Gastroesophageal sphincter (tissue), 4 donors: ENCODE data around the gene TSSK2. TPM values are rescaled to one million over a fixed set of nuclear protein-coding genes. Genes with fewer than 3 reads are reported as not detected.

ENCODE experiments used
- ATAC-seq: fragments of 150-250 bp; one replicate; pipeline ENCODE4 v1.9.1; 2016; ENCODE audit warnings: mild to moderate bottlenecking, moderate library complexity
- H3K27ac ChIP-seq, 4 donors: fragments of 200-600 bp; sonication (generic) in 3 of 4; 1 replicate in 3 of 4; 2 replicates in 1 of 4; pipeline ENCODE4 v1.5.1; 2016 to 2019
- H3K27me3 ChIP-seq: fragments of 200-600 bp; sonication (generic); one replicate; pipeline ENCODE4 v1.5.1; 2019
- H3K36me3 ChIP-seq, 2 donors: fragments of 200-600 bp; sonication (generic); one replicate each; pipeline ENCODE4 v1.5.1; 2019; ENCODE audit warnings: control low read depth in 1 of 2
- H3K4me1 ChIP-seq, 3 donors: fragments of 200-600 bp; sonication (generic); 1 replicate in 2 of 3; 2 replicates in 1 of 3; pipeline ENCODE4 v1.5.1; 2016 to 2019; ENCODE audit warnings: control low read depth in 2 of 3
- H3K4me3 ChIP-seq, 2 donors: fragments of 200-600 bp; sonication (generic); one replicate each; pipeline ENCODE4 v1.5.1; 2019; ENCODE audit warnings: mild to moderate bottlenecking in 1 of 2, moderate library complexity in 1 of 2
- H3K9me3 ChIP-seq, 3 donors: fragments of 200-600 bp; sonication (generic); one replicate each; pipeline ENCODE4 v1.5.1; 2017 to 2019; ENCODE audit warnings: control low read depth in 2 of 3
- CTCF ChIP-seq, 4 experiments: fragments of 200-600 bp in 2 of 4; fragments of 450-650 bp in 2 of 4; sonication (generic) in 1 of 4; IDR thresholded peaks; one replicate each; pipeline ENCODE4 v1.5.1; 2017 to 2019; ENCODE audit warnings: antibody characterized with exemption in 4 of 4, mild to moderate bottlenecking in 2 of 4, moderate library complexity in 2 of 4
- EP300 ChIP-seq: sonication (generic); formaldehyde crosslinking; IDR thresholded peaks from one replicate; pipeline ENCODE4 v1.6.1; 2017; ENCODE audit warnings: antibody characterized with exemption, mild to moderate bottlenecking
- POLR2A ChIP-seq, 2 donors: fragments of 450-650 bp; IDR thresholded peaks; one replicate each; pipeline ENCODE4 v1.6.1; 2017; ENCODE audit warnings: antibody characterized with exemption in 2 of 2, mild to moderate bottlenecking in 2 of 2, moderate library complexity in 1 of 2
- POLR2AphosphoS5 ChIP-seq: sonication (generic); formaldehyde crosslinking; IDR thresholded peaks from one replicate; pipeline ENCODE4 v1.6.1; 2017; ENCODE audit warnings: antibody characterized with exemption
- WGBS, 2 donors: methylation state at CpG; one replicate each; pipeline ENCODE4 v1.1.5; 2018; ENCODE audit warnings: low coverage in 1 of 2; 5-methylcytosine and 5-hydroxymethylcytosine counted together
- total RNA-seq, 4 donors: library from RNA; depleted of rRNA; stranded (reverse); fragments of >200 nt; gene quantifications; one replicate each; pipeline ENCODE4 v1.1.0, GENCODE V29; 2016

Gene TSSK2
- total RNA-seq, 4 donors from 2014 or later = 0.13 TPM; not detected in 3

DNA sequence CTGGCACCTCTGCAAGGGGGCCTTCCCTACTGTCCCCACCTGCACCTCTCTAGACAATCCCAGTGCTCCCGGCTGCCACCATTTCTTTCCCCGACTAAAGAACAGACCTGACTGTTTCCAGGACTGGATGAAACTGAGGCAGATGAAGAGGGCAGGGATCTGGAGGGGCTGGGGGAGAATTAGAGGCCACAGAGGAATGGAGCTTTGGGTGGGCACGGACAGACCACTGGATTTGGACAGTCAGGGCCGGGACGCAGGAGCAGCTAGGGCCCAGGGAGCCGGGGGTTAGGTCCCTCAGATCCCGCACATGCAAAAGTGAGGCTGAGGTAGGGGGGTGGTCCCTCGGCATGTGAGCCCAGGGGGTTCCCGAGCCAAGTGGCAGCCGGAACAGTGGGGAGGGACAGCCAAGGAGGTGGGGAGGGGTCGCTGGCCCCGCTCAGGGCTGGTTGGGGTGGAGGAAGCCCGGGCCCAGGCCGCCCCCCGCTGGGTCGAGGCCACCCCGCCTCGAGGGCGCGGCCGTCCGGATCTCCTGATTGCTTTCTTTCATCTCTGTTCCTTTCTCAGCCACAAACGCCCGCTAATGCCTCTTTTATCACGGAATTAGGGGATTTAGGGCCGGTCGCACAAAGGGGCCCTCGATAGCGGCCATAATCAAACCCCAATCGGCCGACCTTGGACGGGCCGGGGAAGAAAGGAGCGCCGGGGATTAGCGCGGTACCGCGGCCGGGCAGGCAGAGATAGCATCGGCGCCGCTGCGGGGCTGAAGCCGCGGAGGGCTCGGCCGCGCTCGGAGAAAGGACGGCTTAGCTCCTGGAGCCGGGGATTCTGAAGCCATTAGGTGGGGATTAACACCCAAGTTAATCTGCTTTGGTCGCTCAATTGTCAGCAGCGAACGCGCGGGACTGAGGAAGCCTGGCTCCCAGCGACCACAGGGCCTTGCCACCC lies 38.2 kb downstream of the TSSK2 start:
- Histone ChIP-seq H3K36me3 (no peaks in the 10 kb centered on the region), H3K27me3 (peaks cover 55% of the 10 kb centered on the region), H3K4me3 (peak overlapping the region in 1 of 2 donors; percentile 39), H3K9me3 (peaks cover 0 to 5% (median 0%) of the 10 kb centered on the region in 3 donors), H3K27ac (peak overlapping the region in 1 of 4 donors; percentile 38), H3K4me1 (peaks cover 0 to 48% (median 36%) of the 10 kb centered on the region in 3 donors)
- ATAC-seq = no peak
- TF ChIP-seq POLR2AphosphoS5 = no peak
- TF ChIP-seq EP300 = no peak
- TF ChIP-seq CTCF (IDR thresholded peaks at IDR 0.05) = no peak
- peak in 1 of 2 donors; percentile 6 for TF ChIP-seq POLR2A (IDR thresholded peaks at IDR 0.05)
- WGBS, 2 donors = 2 to 12% methylated on average over 22 to 25 of the region's 58 CpGs

DNA sequence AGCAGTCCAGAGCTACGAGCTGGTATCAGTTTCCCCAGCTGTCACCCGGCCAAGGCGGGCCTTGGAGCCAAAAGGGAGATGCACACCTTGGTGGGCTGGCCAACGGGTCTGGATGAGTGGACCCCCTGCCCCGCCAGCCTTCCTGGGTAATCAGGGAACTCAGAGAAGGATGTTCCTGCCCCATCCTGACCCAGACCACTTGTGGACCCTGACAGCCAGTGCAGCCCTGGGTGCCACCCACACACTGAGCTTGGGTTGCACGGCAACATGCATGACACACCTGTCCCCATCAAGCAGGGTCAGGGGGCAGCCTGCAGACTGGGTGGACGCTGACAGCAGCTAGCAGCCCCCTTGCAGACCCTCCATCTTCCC lies 38.8 kb downstream of the TSSK2 start:
- ATAC-seq = no peak
- 60% methylated on average over 1 of the region's 7 CpGs; no CpG with 5 or more reads in 1 of the 2 donors for WGBS, 2 donors
- no peak overlapping the region for H3K27ac ChIP-seq
- no peaks in the 10 kb centered on the region for H3K9me3 ChIP-seq
- no peak overlapping the region for H3K4me3 ChIP-seq
- TF ChIP-seq POLR2A (IDR thresholded peaks at IDR 0.05) (no peak), EP300 (no peak), CTCF (IDR thresholded peaks at IDR 0.05) (no peak), POLR2AphosphoS5 (no peak)
- peaks cover 0 to 55% (median 42%) of the 10 kb centered on the region in 3 donors for H3K4me1 ChIP-seq
- H3K36me3 ChIP-seq = no peaks in the 10 kb centered on the region
- H3K27me3 ChIP-seq = peaks cover 48% of the 10 kb centered on the region

DNA sequence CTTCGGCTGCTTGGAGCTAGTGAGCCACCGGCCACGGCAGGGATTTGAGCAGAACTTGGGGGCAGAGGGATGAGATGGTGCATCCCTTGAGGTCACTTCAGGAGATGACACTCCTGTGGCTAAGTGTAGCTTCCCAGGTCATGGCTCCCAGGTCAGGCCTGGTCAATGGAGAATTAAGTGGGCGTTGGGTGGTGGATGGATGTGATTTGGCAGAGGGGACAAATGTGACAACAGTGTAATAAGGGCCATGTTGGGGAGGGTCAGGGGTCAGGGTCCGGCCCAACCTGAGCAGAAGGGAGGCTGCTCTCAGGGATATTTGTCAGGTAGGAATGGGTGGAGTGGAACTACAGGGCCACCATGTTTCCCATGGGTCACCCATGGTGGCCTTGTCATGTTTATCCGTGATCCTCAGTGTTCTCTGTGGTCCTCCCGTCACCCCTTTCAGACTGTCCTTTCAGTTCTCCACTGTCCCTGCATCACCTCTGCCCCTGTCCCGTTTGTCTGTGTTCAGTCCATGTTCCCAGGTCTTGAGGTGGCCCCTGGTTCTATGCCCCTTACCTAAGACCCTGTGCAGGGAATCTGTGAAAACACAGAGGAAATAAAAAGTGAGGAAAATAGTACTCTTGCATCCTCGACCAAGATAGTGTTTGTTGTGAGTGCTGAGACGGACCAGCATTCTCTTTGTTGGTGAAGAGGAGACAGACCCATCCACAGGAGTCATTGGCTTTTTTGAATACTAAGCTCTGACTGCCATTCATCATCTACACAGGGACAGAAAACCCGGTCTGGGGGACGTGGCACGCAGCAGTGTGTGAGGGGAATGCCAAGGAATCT lies 41.3 kb downstream of the TSSK2 start:
- Histone ChIP-seq H3K36me3 (peaks cover 0 to 10% of the 10 kb centered on the region in 2 donors), H3K4me1 (peaks cover 0 to 78% (median 52%) of the 10 kb centered on the region in 3 donors), H3K27me3 (peaks cover 24% of the 10 kb centered on the region), H3K4me3 (peak overlapping the region; percentile 71 to 99), H3K27ac (peak overlapping the region; percentile 67 to 92 (median 88)), H3K9me3 (no peaks in the 10 kb centered on the region)
- 32 to 54% methylated on average over 5 to 13 of the region's 13 CpGs for WGBS, 2 donors
- ATAC-seq = no peak
- TF ChIP-seq EP300 (no peak), POLR2A (IDR thresholded peaks at IDR 0.05) (no peak), POLR2AphosphoS5 (no peak)

DNA sequence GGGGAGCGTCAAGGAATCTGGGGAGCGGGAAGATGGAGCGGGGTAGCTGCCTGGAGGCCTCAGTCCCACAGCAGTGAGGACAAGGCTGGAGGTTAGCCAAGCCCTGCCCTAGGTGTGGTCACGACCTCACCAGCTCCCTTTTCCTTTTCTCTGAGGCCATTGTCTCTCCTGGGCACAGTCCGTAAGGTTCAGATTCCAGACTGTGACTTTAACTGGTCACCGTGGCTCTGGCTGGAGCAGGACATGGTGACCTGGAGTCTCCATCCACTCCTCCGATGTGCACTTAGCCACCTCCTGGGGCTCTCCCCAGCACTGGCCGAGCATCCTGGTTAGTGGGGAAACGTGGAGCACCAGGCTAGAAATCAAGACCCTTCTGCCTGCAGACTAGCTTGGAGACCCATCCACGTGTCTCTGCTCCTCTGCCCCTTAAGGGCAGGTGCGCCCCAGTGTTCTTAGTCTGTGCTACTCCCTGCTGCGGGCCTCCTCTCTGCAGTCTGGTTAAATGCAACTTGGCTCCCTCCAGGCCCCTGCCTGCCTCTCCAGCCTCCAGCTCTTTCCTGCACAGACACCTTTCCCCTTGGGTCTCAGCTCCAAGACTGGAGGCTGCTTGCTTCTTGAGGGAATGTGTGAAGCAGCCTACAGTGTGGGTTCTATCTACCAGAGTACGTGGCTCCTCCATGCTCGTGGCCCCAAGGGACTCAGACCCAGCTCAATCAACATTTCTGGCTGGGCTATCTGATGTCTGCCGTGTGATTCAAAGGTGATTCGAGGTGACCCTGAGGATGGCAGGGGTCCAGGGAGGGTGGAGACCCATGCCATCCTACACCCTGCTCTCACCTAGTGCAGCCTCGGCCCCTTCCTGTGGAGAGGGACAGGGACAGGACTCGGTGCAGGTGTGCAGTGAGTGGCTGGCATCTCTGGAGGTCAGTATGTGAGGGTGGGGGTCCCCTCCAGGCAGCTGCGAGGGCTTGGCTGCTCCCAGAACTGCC lies 42.2 kb downstream of the TSSK2 start:
- peaks cover 0 to 86% (median 56%) of the 10 kb centered on the region in 3 donors for H3K4me1 ChIP-seq
- TF ChIP-seq POLR2A (IDR thresholded peaks at IDR 0.05) (no peak), CTCF (IDR thresholded peaks at IDR 0.05) (no peak)
- H3K9me3 ChIP-seq = no peaks in the 10 kb centered on the region
- peaks cover 0 to 10% of the 10 kb centered on the region in 2 donors for H3K36me3 ChIP-seq
- H3K27me3 ChIP-seq = peaks cover 15% of the 10 kb centered on the region
- H3K4me3 ChIP-seq = no peak overlapping the region
- no peak for ATAC-seq
- no peak overlapping the region for H3K27ac ChIP-seq
- WGBS, 2 donors = 100% methylated on average over 1 of the region's 19 CpGs; no CpG with 5 or more reads in 1 of the 2 donors
